ENCODE data around the gene ZNRD2.

Gene ZNRD2

DNA sequence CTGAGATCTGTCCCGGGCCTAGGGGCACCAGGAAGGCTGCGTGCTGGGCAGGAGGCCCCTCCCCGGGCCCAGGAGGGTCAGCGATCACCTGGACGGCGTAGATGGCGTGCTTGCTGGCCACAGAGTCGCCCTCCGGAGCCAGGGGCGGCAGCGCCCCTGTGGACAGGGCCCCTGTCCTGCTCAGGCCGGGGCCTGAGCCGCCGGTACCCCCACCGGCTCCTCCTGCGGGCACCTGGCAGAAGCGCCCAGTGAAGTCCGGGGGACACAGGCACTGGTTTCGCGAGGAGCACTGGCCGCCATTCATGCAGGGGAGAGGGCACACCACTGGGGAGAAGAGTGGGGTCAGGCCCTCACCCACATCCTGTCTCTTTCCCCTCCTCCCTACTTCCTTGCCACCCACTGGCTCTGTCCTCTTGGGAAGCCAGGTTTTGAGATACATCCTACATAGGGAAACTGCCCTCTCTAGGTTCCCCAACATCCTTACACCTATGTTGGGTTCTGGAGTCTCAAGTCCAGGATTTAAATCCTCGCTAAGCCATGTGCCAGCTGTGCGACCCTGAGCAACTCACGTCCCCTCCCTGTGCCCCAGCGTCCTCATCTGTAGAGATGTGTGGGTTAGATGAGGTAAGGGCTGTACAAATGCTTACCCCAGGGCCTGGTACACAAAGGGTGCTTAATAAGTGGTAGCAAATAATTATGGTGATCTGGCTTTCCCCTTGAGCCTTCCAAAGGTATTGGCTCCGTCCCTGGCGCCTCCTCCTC is 16.0 kb upstream of the ZNRD2 start:
- no peak for TF ChIP-seq NFIC (IDR thresholded peaks at IDR 0.05)
- no peak for TF ChIP-seq RAD21 (IDR thresholded peaks at IDR 0.05; ENCODE audit: low read depth)
- TF ChIP-seq ZBTB7A (IDR thresholded peaks at IDR 0.05; ENCODE audit: low read depth): no peak
- TF ChIP-seq, protein P1, sequence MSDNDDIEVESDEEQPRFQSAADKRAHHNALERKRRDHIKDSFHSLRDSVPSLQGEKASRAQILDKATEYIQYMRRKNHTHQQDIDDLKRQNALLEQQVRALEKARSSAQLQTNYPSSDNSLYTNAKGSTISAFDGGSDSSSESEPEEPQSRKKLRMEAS (IDR thresholded peaks at IDR 0.05): no peak
- no peak for TF ChIP-seq CEBPB (IDR thresholded peaks at IDR 0.05)
- TF ChIP-seq CREB1 (IDR thresholded peaks at IDR 0.05; ENCODE audit: low read depth): no peak
- no peak for TF ChIP-seq YY1 (IDR thresholded peaks at IDR 0.05; ENCODE audit: low read depth)
- no peak for TF ChIP-seq TCF12 (IDR thresholded peaks at IDR 0.05; ENCODE audit: low read depth)
- TF ChIP-seq TAF1 (IDR thresholded peaks at IDR 0.05; ENCODE audit: low read depth): no peak

DNA sequence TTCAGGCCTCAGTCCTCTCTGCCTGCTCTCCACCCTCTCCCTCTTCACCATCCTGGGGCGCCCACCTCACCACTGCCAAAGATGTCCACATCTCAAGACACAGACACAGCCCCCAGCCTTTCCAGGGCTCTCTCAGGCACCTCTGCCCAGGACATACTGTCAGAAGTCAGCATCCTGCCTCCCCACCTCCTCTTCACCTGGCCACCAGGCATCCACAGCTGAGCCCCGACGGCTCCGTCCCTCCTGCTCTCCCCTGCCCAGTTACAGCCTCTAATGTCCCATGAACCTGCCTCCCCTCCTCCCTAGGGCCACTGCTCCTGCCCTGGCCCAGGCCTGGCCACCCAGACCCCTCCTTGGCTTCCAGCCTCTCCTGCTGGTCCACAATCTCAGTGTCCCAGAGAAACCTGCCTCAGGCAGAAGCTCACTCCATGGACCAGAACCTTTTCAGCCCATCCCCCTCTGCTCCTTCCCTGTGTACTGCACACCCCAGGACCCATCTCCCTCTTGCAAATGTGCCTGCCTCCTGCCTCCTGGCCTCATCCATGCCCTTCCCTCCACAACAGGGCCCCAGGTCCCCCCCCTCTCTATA is 15.3 kb upstream of the ZNRD2 start:
- TF ChIP-seq, protein P2, sequence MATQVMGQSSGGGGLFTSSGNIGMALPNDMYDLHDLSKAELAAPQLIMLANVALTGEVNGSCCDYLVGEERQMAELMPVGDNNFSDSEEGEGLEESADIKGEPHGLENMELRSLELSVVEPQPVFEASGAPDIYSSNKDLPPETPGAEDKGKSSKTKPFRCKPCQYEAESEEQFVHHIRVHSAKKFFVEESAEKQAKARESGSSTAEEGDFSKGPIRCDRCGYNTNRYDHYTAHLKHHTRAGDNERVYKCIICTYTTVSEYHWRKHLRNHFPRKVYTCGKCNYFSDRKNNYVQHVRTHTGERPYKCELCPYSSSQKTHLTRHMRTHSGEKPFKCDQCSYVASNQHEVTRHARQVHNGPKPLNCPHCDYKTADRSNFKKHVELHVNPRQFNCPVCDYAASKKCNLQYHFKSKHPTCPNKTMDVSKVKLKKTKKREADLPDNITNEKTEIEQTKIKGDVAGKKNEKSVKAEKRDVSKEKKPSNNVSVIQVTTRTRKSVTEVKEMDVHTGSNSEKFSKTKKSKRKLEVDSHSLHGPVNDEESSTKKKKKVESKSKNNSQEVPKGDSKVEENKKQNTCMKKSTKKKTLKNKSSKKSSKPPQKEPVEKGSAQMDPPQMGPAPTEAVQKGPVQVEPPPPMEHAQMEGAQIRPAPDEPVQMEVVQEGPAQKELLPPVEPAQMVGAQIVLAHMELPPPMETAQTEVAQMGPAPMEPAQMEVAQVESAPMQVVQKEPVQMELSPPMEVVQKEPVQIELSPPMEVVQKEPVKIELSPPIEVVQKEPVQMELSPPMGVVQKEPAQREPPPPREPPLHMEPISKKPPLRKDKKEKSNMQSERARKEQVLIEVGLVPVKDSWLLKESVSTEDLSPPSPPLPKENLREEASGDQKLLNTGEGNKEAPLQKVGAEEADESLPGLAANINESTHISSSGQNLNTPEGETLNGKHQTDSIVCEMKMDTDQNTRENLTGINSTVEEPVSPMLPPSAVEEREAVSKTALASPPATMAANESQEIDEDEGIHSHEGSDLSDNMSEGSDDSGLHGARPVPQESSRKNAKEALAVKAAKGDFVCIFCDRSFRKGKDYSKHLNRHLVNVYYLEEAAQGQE (IDR thresholded peaks at IDR 0.05; ENCODE audit: low read depth): no peak
- TF ChIP-seq YY1 (IDR thresholded peaks at IDR 0.05; ENCODE audit: low read depth) (no peak), CREB1 (IDR thresholded peaks at IDR 0.05; ENCODE audit: low read depth) (no peak)

DNA sequence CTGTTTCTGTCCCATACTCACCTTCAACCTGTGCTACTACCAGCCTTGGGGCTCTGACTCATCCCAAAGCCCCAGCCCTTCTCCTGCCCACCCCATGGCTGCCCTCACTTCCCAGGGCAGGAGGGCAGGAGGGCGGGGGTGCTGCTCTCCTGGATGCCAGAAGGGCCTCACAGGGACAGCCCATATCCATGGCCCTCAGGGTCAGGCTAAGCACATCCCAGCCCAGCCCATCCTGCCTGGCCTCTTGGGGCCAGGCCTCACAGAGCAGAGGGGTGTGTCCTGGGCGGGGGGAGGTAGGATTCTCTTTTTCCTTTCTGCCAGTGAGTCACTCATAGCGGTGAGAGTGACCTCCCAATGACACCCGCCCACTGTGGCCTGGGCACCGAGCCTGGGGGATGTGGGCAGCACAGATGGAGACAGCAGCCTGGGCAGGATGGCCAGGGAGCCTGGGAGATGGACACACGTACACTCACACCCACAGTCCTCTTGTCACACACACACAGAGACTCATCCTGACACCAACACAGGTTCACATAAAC is 14.5 kb upstream of the ZNRD2 start:
- TF ChIP-seq TCF12 (IDR thresholded peaks at IDR 0.05; ENCODE audit: low read depth) (peak; percentile 74), EP300 (IDR thresholded peaks at IDR 0.05; ENCODE audit: borderline replicate concordance) (peak; percentile 37; the same call in 1 of the 2 replicates), RAD21 (IDR thresholded peaks at IDR 0.05; ENCODE audit: low read depth) (no peak), NFIC (IDR thresholded peaks at IDR 0.05) (peak; percentile 39; the same call in 1 of the 2 replicates)

DNA sequence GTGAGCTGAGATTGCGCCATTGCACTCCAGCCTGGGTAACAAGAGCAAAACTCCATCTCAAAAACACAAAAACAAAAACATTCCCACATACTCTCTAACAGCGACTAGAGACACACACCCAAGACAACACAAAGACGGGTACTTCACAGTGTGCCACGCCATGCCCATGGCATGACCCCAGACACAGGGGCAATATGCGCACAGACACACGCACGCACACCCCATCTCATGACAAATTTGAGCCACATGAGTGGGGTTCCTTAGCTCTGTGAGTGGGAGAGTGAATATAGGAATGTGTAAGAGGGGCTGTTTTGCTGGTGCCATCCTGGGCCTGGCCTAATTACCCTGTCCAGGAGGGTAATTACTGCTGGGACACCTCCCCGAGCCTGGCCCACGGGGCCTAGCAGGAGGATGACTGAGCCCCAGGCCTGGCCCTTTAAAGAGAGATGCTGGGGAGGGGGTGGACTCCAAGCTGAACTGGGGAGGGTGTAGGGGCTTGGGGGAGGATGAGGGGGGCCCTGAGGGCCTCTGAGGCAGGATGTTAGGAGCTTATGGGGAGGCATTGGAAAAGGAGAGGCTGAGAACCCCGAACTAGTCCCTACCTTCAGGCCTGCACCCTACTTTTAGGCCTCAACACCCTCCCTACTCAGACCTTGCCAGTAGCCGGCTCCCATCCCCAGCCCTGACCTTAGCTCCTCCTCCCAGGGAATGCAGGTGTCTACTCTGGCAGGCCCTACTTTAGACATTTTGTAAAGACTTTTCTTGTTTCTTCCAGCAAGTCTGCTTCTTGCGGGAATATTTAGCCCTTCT is 13.6 kb upstream of the ZNRD2 start:
- TF ChIP-seq CREB1 (IDR thresholded peaks at IDR 0.05; ENCODE audit: low read depth) (no peak), RAD21 (IDR thresholded peaks at IDR 0.05; ENCODE audit: low read depth) (no peak), YY1 (IDR thresholded peaks at IDR 0.05; ENCODE audit: low read depth) (no peak), FOXM1 (IDR thresholded peaks at IDR 0.05; ENCODE audit: borderline replicate concordance, low read depth) (no peak), EP300 (IDR thresholded peaks at IDR 0.05; ENCODE audit: borderline replicate concordance) (no peak), TEAD4 (IDR thresholded peaks at IDR 0.05) (no peak), ZBTB7A (IDR thresholded peaks at IDR 0.05; ENCODE audit: low read depth) (no peak), NFIC (IDR thresholded peaks at IDR 0.05) (no peak), TCF12 (IDR thresholded peaks at IDR 0.05; ENCODE audit: low read depth) (no peak), EGR1 (IDR thresholded peaks at IDR 0.05) (no peak), CEBPB (IDR thresholded peaks at IDR 0.05) (no peak), TAF1 (IDR thresholded peaks at IDR 0.05; ENCODE audit: low read depth) (no peak)
- TF ChIP-seq, protein P2 (IDR thresholded peaks at IDR 0.05; ENCODE audit: low read depth): no peak
- TF ChIP-seq, protein P3, sequence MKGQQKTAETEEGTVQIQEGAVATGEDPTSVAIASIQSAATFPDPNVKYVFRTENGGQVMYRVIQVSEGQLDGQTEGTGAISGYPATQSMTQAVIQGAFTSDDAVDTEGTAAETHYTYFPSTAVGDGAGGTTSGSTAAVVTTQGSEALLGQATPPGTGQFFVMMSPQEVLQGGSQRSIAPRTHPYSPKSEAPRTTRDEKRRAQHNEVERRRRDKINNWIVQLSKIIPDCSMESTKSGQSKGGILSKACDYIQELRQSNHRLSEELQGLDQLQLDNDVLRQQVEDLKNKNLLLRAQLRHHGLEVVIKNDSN (IDR thresholded peaks at IDR 0.05): no peak
- TF ChIP-seq, protein P1 (IDR thresholded peaks at IDR 0.05): no peak

DNA sequence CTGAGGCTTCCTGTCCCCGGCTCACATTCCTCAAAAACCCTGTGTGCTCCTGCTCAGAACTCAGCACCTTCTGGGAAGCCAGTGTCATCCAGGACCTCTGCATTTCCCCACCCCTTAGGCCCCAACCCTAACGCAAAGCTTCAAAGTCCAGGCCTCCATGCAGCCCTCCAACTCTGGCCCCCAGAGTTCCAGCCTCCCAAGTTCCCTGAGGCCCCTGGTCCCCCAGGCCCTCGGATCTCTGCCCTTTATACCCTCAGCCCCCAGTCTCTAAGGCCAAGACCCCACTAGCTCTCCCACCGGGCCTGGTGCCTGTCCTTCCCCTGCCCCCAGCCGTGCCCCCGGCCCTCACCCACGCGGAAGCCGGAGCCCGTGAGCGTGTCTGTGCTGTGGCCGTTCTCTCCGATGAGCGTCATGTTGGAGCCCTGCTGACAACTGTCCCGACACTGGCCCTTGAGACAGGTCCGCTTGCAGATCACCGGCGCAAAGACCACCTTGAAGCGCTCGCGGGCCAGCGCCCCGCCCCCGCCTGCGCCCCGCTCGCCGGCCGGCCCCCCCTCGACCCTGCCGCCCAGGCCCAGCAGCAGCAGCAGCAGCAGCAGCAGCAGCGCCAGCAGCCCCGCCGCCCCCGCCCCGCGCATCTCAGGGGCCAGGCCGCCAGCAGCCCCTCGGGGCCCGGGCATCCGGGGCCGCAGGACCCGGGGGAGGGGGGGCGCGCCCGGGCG is 12.8 kb upstream of the ZNRD2 start:
- TF ChIP-seq TEAD4 (IDR thresholded peaks at IDR 0.05): no peak
- 0 out of 2 replicates have a peak, but pooled peaks have one; percentile 10 for TF ChIP-seq EGR1 (IDR thresholded peaks at IDR 0.05)
